GM12878 (cell line): ENCODE data around the gene DCN. TPM values are rescaled to one million over a fixed set of nuclear protein-coding genes. Genes with fewer than 3 reads are reported as not detected.

Experiments used
- ATAC-seq: fragments of 200-7000 bp; cut with Tn5 transposase; 3 replicates; pipeline ENCODE4 v1.9.1; 2020; ENCODE audit warnings: mild to moderate bottlenecking, moderate library complexity
- BruUV-seq: library from RNA; stranded (reverse); fragments of 400-500 nt; replicated peaks from 2 replicates; lab custom pipeline; 2021; lab: Mats Ljungman, UMichigan
- CTCF ChIA-PET: fragments of 300-600 bp; sonication (Branson Sonifier 250); formaldehyde crosslinking; extraction: SDS; loops from one replicate; lab custom pipeline; 2021; ENCODE audit warnings: inconsistent platforms; lab: Yijun Ruan, JAX
- POLR2A ChIA-PET: fragments of 350-600 bp; formaldehyde crosslinking; extraction: SDS; loops from one replicate; lab custom pipeline; 2021; ENCODE audit warnings: inconsistent platforms; lab: Charles Lee
- RAD21 ChIA-PET: fragments of 300-600 bp; sonication (Branson Sonifier 250); formaldehyde crosslinking; loops from one replicate; lab custom pipeline; 2023; ENCODE audit warnings: antibody characterized with exemption; ENCODE audit not compliant: unreplicated experiment; lab: Charles Lee
- SMC1A ChIA-PET: fragments of 300-600 bp; sonication (Branson Sonifier 250); formaldehyde crosslinking; loops from one replicate; lab custom pipeline; 2023; ENCODE audit not compliant: unreplicated experiment, uncharacterized antibody; lab: Charles Lee
- DNase-seq: peaks from one replicate; pipeline ENCODE4 v3.0.0-alpha.2; 2011; ENCODE audit warnings: low read depth, low spot score
- FAIRE-seq: peaks from 3 replicates; lab custom pipeline; 2011; peaks lifted over from hg19 to GRCh38; lab: Jason Lieb, UNC
- H2AFZ ChIP-seq: 2 replicates; pipeline ENCODE4 v1.6.0; 2011; ENCODE audit warnings: low read depth, low read length, control low read depth; ENCODE audit not compliant: control insufficient read depth
- H3K27ac ChIP-seq: 2 replicates; pipeline ENCODE4 v1.5.1; 2011; ENCODE audit warnings: control low read depth; ENCODE audit not compliant: control insufficient read depth, insufficient read depth
- H3K27me3 ChIP-seq, 2 experiments: replicated peaks in 1 of 2; 2 replicates each; pipeline versions ENCODE4 v1.6.0 to v1.6.1; 2011; ENCODE audit warnings: low read length in 1 of 2; ENCODE audit not compliant: control insufficient read depth in 2 of 2, insufficient read depth in 2 of 2
- H3K36me3 ChIP-seq, 2 experiments: 2 replicates each; pipeline ENCODE4 v1.5.1; 2011; ENCODE audit warnings: low read length in 1 of 2; ENCODE audit not compliant: control insufficient read depth in 2 of 2, insufficient read depth in 2 of 2
- H3K4me1 ChIP-seq: 2 replicates; pipeline ENCODE4 v1.6.1; 2011; ENCODE audit warnings: mild to moderate bottlenecking, low read length, moderate library complexity, mixed read lengths; ENCODE audit not compliant: control insufficient read depth, insufficient read depth
- H3K4me2 ChIP-seq: 2 replicates; pipeline ENCODE4 v1.6.0; 2011; ENCODE audit warnings: control low read depth; ENCODE audit not compliant: control insufficient read depth, insufficient read depth
- H3K4me3 ChIP-seq: fragments of 200-600 bp; sonication (generic); 2 replicates; pipeline ENCODE4 v1.5.1; 2016
- H3K79me2 ChIP-seq: 2 replicates; pipeline ENCODE4 v1.6.0; 2011; ENCODE audit warnings: low read length; ENCODE audit not compliant: control insufficient read depth, insufficient read depth
- H3K9ac ChIP-seq: 2 replicates; pipeline ENCODE4 v1.8.0; 2011; ENCODE audit warnings: low read length, control low read depth, mixed read lengths; ENCODE audit not compliant: control insufficient read depth, insufficient read depth
- H3K9me3 ChIP-seq: replicated peaks from 3 replicates; pipeline ENCODE4 v1.5.1; 2011; ENCODE audit warnings: mild to moderate bottlenecking, low read length; ENCODE audit not compliant: control insufficient read depth, insufficient read depth
- H4K20me1 ChIP-seq: 2 replicates; pipeline ENCODE4 v1.6.0; 2011; ENCODE audit not compliant: control insufficient read depth, insufficient read depth
- BCLAF1 ChIP-seq: fragments of 450-650 bp; IDR thresholded peaks from 2 replicates; pipeline ENCODE4 v1.6.1; 2017; ENCODE audit warnings: antibody characterized with exemption, mild to moderate bottlenecking, moderate library complexity
- E2F8 ChIP-seq: fragments of 450-650 bp; IDR thresholded peaks from 2 replicates; pipeline ENCODE4 v1.6.1; 2018; ENCODE audit warnings: mild to moderate bottlenecking, low read depth, moderate library complexity; ENCODE audit not compliant: partially characterized antibody
- ELK1 ChIP-seq: IDR thresholded peaks from 2 replicates; pipeline ENCODE4 v1.6.1; 2012; ENCODE audit warnings: low read depth, low read length, improper control_type of control experiment
- MLLT1 ChIP-seq: fragments of 450-650 bp; IDR thresholded peaks from 2 replicates; pipeline ENCODE4 v1.6.1; 2016; ENCODE audit warnings: mild to moderate bottlenecking
- PAX8 ChIP-seq: fragments of 450-650 bp; IDR thresholded peaks from 2 replicates; pipeline ENCODE4 v1.6.1; 2017; ENCODE audit warnings: mild to moderate bottlenecking, moderate library complexity
- RAD51 ChIP-seq: fragments of 450-650 bp; IDR thresholded peaks from 2 replicates; pipeline ENCODE4 v1.6.1; 2016; ENCODE audit warnings: moderate library complexity, mild to moderate bottlenecking, inconsistent platforms
- USF2 ChIP-seq: IDR thresholded peaks from 2 replicates; pipeline ENCODE4 v1.6.1; 2011; ENCODE audit warnings: low read depth, low read length, improper control_type of control experiment, borderline replicate concordance
- WGBS: methylation state at CpG from one replicate; pipeline ENCODE4 v1.1.6; 2016; ENCODE audit warnings: low lambda C conversion rate; ENCODE audit not compliant: insufficient replicate concordance, insufficient coverage; ENCODE audit errors: missing lambda C conversion rate; 5-methylcytosine and 5-hydroxymethylcytosine counted together
- in situ Hi-C: fragments of 300-500 bp; cut with MboI; formaldehyde crosslinking; loops from 9 replicates; pipeline ENCODE4 v1.14.3; 2018; ENCODE audit warnings: mixed read lengths
- intact Hi-C: fragments of 100-400 bp; cut with micrococcal nuclease; formaldehyde crosslinking; loops from one replicate; pipeline ENCODE4 v1.14.2; 2022; ENCODE audit not compliant: unreplicated experiment
- polyA plus RNA-seq, 11 experiments: library from polyadenylated mRNA; depleted of rRNA in 4 of 11; unstranded in 6 of 11; stranded (reverse) in 5 of 11; fragments of >200 nt; fragmentation: Nextera tagmentation in 4 of 11; fragmentation: Illumina TruSeq in 1 of 11; extraction: Ambion mirVana in 4 of 11; extraction: Trizol in 1 of 11; gene quantifications; 1 replicate in 1 of 11; 2 replicates in 10 of 11; pipeline versions ENCODE4 v1.2.1 to v1.2.3, GENCODE V29; 2011 to 2016; ENCODE audit warnings: inconsistent platforms in 2 of 11, missing spikeins in 2 of 11, low read depth in 1 of 11
- total RNA-seq, 4 experiments: library from RNA; depleted of rRNA in 3 of 4; stranded (reverse); fragments of >200 nt in 3 of 4; fragmentation: Illumina TruSeq in 1 of 4; extraction: Trizol in 1 of 4; gene quantifications; 2 replicates each; pipeline versions ENCODE4 v1.2.1 to v1.2.3, GENCODE V29; 2013 to 2021

The DCN gene
- total and polyA plus RNA-seq, 10 of the 15 experiments (the other 5 are each of a cell fraction or from before 2014, with no cell fraction given): 0.07 to 2.1 (median 0.75) TPM; not detected in 6

- FAIRE-seq (no peak), DNase-seq (no peak), ATAC-seq (no peak)
- no peaks in the 10 kb centered on the region for H4K20me1 ChIP-seq
- no peak overlapping the region for H3K4me2 ChIP-seq
- in situ Hi-C loops (no loop called here), intact Hi-C loops (loop anchor here (2.0 kb wide), 1 partner anchor 147 kb away; no protein-coding TSS in a partner anchor)
- no peak overlapping the region for H3K9ac ChIP-seq
- no peaks in the 10 kb centered on the region for H3K36me3 ChIP-seq
- no peaks in the 10 kb centered on the region for H3K9me3 ChIP-seq
- no peaks in the 10 kb centered on the region for H3K27me3 ChIP-seq
- ChIA-PET CTCF (interaction anchor here (1.0 to 1.8 kb wide), 3 partner anchors 48 to 148 kb away, joined by 3 to 10 read pairs (median 4); no protein-coding TSS in a partner anchor), POLR2A (no interaction called here), SMC1A (interaction anchor here (1.1 to 2.0 kb wide), 2 partner anchors 147 to 320 kb away, joined by 3 to 7 read pairs; no protein-coding TSS in a partner anchor), RAD21 (no interaction called here)
- no peak overlapping the region for H2AFZ ChIP-seq
- no peaks in the 10 kb centered on the region for H3K4me1 ChIP-seq
- H3K4me3 ChIP-seq: no peak overlapping the region
- no TSS peak for BruUV-seq
- no peaks in the 10 kb centered on the region for H3K79me2 ChIP-seq
- no peak for TF ChIP-seq PAX8
- TF ChIP-seq MLLT1: no peak
- TF ChIP-seq BCLAF1: no peak
- TF ChIP-seq E2F8: no peak
- no peak for TF ChIP-seq RAD51
- no peak for TF ChIP-seq ELK1
- TF ChIP-seq USF2: no peak
- H3K27ac ChIP-seq: no peak overlapping the region
- 16% methylated on average over 7 of the region's 7 CpGs for WGBS
These were observed 3.3 kb downstream of the DCN start for GRCh38 chr12:91179315-91179714.
